GM19043 (cell line): ENCODE results near the gene TMEM254.
"Not testable (repeated sequence)": the region's sequence is repeated elsewhere in the genome, so short reads cannot be mapped to it uniquely, and the experiment has no call there.

Experiments used
- ATAC-seq: cut with Tn5 transposase; IDR thresholded peaks from one replicate; pipeline ENCODE4 v1.9.1; 2021; ENCODE audit warnings: low read depth; ENCODE audit not compliant: unreplicated experiment

TMEM254 gene

GRCh38 chr10:80072584-80072983 is 5.9 kb upstream of the TMEM254 start:
- ATAC-seq: no peak

- no peak for ATAC-seq
Observed at GRCh38 chr10:80075781-80076180, 2.7 kb upstream of the TMEM254 start.

- no peak for ATAC-seq
Observed at GRCh38 chr10:80077869-80078447, 507 bp upstream of the TMEM254 start.

GRCh38 chr10:80079312-80079719 is 851 bp downstream of the TMEM254 start:
- ATAC-seq: no peak

GRCh38 chr10:80081026-80081425 is 2.6 kb downstream of the TMEM254 start:
- ATAC-seq: no peak

GRCh38 chr10:80081801-80082750 is 3.6 kb downstream of the TMEM254 start:
- no peak for ATAC-seq

GRCh38 chr10:80090121-80090520 is 11.7 kb downstream of the TMEM254 start:
- ATAC-seq: no peak

GRCh38 chr10:80094231-80094630 is 15.8 kb downstream of the TMEM254 start:
- no peak for ATAC-seq

- not testable (repeated sequence) for ATAC-seq
Observed at GRCh38 chr10:80098272-80098671, 19.8 kb downstream of the TMEM254 start.

GRCh38 chr10:80099295-80099694 is 20.8 kb downstream of the TMEM254 start:
- ATAC-seq: not testable (repeated sequence)

GRCh38 chr10:80100116-80100515 is 21.7 kb downstream of the TMEM254 start:
- no peak for ATAC-seq

GRCh38 chr10:80100861-80101695 is 22.6 kb downstream of the TMEM254 start:
- no peak for ATAC-seq

- ATAC-seq: peak; percentile 95
Observed at GRCh38 chr10:80104066-80104926, 25.8 kb downstream of the TMEM254 start.

GRCh38 chr10:80108576-80109239 is 30.2 kb downstream of the TMEM254 start:
- no peak for ATAC-seq

- ATAC-seq: no peak
Observed at GRCh38 chr10:80110986-80111385, 32.5 kb downstream of the TMEM254 start.

GRCh38 chr10:80118669-80119068 is 40.2 kb downstream of the TMEM254 start:
- no peak for ATAC-seq

GRCh38 chr10:80122110-80122710 is 43.7 kb downstream of the TMEM254 start:
- ATAC-seq: no peak

GRCh38 chr10:80122746-80123145 is 44.3 kb downstream of the TMEM254 start:
- no peak for ATAC-seq

- no peak for ATAC-seq
Observed at GRCh38 chr10:80126876-80127275, 48.4 kb downstream of the TMEM254 start.
